HCT116 (cell line): ENCODE data around the gene TTC6. TPM values are rescaled to one million over a fixed set of nuclear protein-coding genes. Genes with fewer than 3 reads are reported as not detected.

ENCODE experiments used
- ATAC-seq: fragments of 200-7000 bp; cut with Tn5 transposase; 2 replicates; pipeline ENCODE4 v1.9.1; 2020; ENCODE audit warnings: mild to moderate bottlenecking, moderate library complexity
- BruUV-seq: library from RNA; stranded (reverse); fragments of 400-500 nt; replicated peaks from 2 replicates; lab custom pipeline; 2021; lab: Mats Ljungman, UMichigan
- CTCF ChIA-PET: fragments of 300-600 bp; sonication (Branson Sonifier 250); formaldehyde crosslinking; loops from one replicate; lab custom pipeline; 2021; ENCODE audit warnings: antibody characterized with exemption; lab: Charles Lee
- POLR2A ChIA-PET: fragments of 300-600, 350-600 bp; sonication (Branson Sonifier 250); formaldehyde crosslinking; loops from one replicate; lab custom pipeline; 2021; ENCODE audit warnings: antibody characterized with exemption; lab: Charles Lee
- RAD21 ChIA-PET, 2 experiments: fragments of 300-600 bp; sonication (Branson Sonifier 250); formaldehyde crosslinking; loops; one replicate each; lab custom pipeline; 2023; ENCODE audit warnings: low total read pairs in 2 of 2; ENCODE audit not compliant: uncharacterized antibody in 2 of 2, unreplicated experiment in 2 of 2, low non-redundant PET in 1 of 2; lab: Charles Lee
- DNase-seq: peaks from one replicate; pipeline ENCODE4 v3.0.0-alpha.2; 2010; ENCODE audit warnings: low read depth, low spot score
- H2AFZ ChIP-seq: fragments of 200-600 bp; shearing (Covaris generic), sonication (generic); 2 replicates; pipeline ENCODE4 v1.6.1; 2017; ENCODE audit warnings: low read depth, mixed run types, mixed read lengths, antibody characterized with exemption, low read length; ENCODE audit not compliant: poor library complexity, severe bottlenecking
- H3K27ac ChIP-seq: 2 replicates; pipeline ENCODE4 v1.5.1; 2012; ENCODE audit warnings: low read depth, low read length
- H3K27me3 ChIP-seq: fragments of 200-600 bp; sonication (generic); 2 replicates; pipeline ENCODE4 v1.6.1; 2016; ENCODE audit warnings: mixed run types, low read length, mixed read lengths; ENCODE audit not compliant: insufficient read depth
- H3K36me3 ChIP-seq, 2 experiments: fragments of 200-500 bp in 1 of 2; fragments of 200-600 bp in 1 of 2; sonication (Bioruptor generic) in 1 of 2; sonication (generic) in 1 of 2; 2 replicates each; pipeline versions ENCODE4 v1.5.1 to v1.6.1; 2014 to 2016; ENCODE audit warnings: low read length in 2 of 2, inconsistent platforms in 1 of 2, mixed read lengths in 1 of 2, mixed run types in 1 of 2; ENCODE audit not compliant: insufficient read depth in 2 of 2, control insufficient read depth in 1 of 2
- H3K4me1 ChIP-seq, 2 experiments: fragments of 200-600 bp in 1 of 2; sonication (generic) in 1 of 2; 2 replicates each; pipeline versions ENCODE4 v1.5.1 to v1.6.1; 2012 to 2017; ENCODE audit warnings: low read length in 2 of 2, inconsistent platforms in 1 of 2, mild to moderate bottlenecking in 1 of 2, mixed read lengths in 1 of 2, mixed run types in 1 of 2, moderate library complexity in 1 of 2; ENCODE audit not compliant: insufficient read depth in 2 of 2, control insufficient read depth in 1 of 2
- H3K4me2 ChIP-seq: fragments of 200-600 bp; sonication (generic); 2 replicates; pipeline ENCODE4 v1.6.1; 2017; ENCODE audit warnings: mixed run types, low read length, mixed read lengths
- H3K4me3 ChIP-seq, 2 experiments: fragments of 200-600 bp in 1 of 2; sonication (generic) in 1 of 2; replicated peaks in 1 of 2; 2 replicates each; pipeline ENCODE4 v1.5.1; 2011 to 2016; ENCODE audit warnings: low read length in 2 of 2, control low read depth in 1 of 2, low read depth in 1 of 2, mild to moderate bottlenecking in 1 of 2, mixed read lengths in 1 of 2, mixed run types in 1 of 2
- H3K79me2 ChIP-seq: fragments of 200-600 bp; sonication (generic); 2 replicates; pipeline ENCODE4 v1.6.1; 2017; ENCODE audit warnings: mild to moderate bottlenecking, mixed run types, low read length, moderate library complexity, mixed read lengths; ENCODE audit not compliant: insufficient read depth
- H3K9ac ChIP-seq: fragments of 200-600 bp; sonication (generic); 2 replicates; pipeline ENCODE4 v1.6.1; 2016; ENCODE audit warnings: low read length, mixed read lengths
- H3K9me2 ChIP-seq: fragments of 200-600 bp; sonication (generic), shearing (Covaris generic); 2 replicates; pipeline ENCODE4 v1.6.1; 2017; ENCODE audit warnings: mixed run types, mild to moderate bottlenecking, moderate library complexity; ENCODE audit not compliant: insufficient read depth
- H3K9me3 ChIP-seq, 2 experiments: fragments of 200-500 bp in 1 of 2; fragments of 200-600 bp in 1 of 2; sonication (Bioruptor generic) in 1 of 2; sonication (generic) in 1 of 2; 2 replicates each; pipeline ENCODE4 v1.6.1; 2014 to 2017; ENCODE audit warnings: low read length in 2 of 2, mixed read lengths in 2 of 2, inconsistent platforms in 1 of 2, low read depth in 1 of 2, mild to moderate bottlenecking in 1 of 2, mixed run types in 1 of 2, moderate library complexity in 1 of 2; ENCODE audit not compliant: control insufficient read depth in 1 of 2, insufficient read depth in 1 of 2
- H4K20me1 ChIP-seq: fragments of 200-600 bp; sonication (generic), shearing (Covaris generic); 2 replicates; pipeline ENCODE4 v1.6.1; 2017; ENCODE audit warnings: mixed run types, mild to moderate bottlenecking, moderate library complexity; ENCODE audit not compliant: insufficient read depth
- CBX3 ChIP-seq: IDR thresholded peaks from 2 replicates; pipeline ENCODE4 v1.6.1; 2012; ENCODE audit warnings: low read depth
- CEBPB ChIP-seq: IDR thresholded peaks from 2 replicates; pipeline ENCODE4 v1.6.1; 2012; ENCODE audit warnings: low read depth
- EGR1 ChIP-seq: IDR thresholded peaks from 2 replicates; pipeline ENCODE4 v1.6.1; 2012; ENCODE audit warnings: low read depth
- EZH2phosphoT487 ChIP-seq: fragments of 200-600 bp; IDR thresholded peaks from 2 replicates; pipeline ENCODE4 v1.6.1; 2018; ENCODE audit warnings: antibody characterized with exemption, borderline replicate concordance
- FOSL1 ChIP-seq: IDR thresholded peaks from 2 replicates; pipeline ENCODE4 v1.6.1; 2012; ENCODE audit warnings: low read depth
- JUND ChIP-seq: IDR thresholded peaks from 2 replicates; pipeline ENCODE4 v1.6.1; 2012
- MAX ChIP-seq: IDR thresholded peaks from 2 replicates; pipeline ENCODE4 v1.6.1; 2012
- POLR2A ChIP-seq: IDR thresholded peaks from 2 replicates; pipeline ENCODE4 v1.7.0; 2011; ENCODE audit warnings: borderline replicate concordance; ENCODE audit not compliant: insufficient read depth, insufficient read length; ENCODE audit errors: extremely low read depth
- POLR2AphosphoS5 ChIP-seq: IDR thresholded peaks from 2 replicates; pipeline ENCODE4 v1.6.1; 2011; ENCODE audit warnings: mild to moderate bottlenecking, low read depth, low read length, moderate library complexity
- SIN3A ChIP-seq: IDR thresholded peaks from 2 replicates; pipeline ENCODE4 v1.6.1; 2012; ENCODE audit warnings: low read depth
- SRF ChIP-seq: IDR thresholded peaks from 2 replicates; pipeline ENCODE4 v1.6.1; 2012; ENCODE audit warnings: low read depth
- YY1 ChIP-seq: IDR thresholded peaks from 2 replicates; pipeline ENCODE4 v1.6.1; 2011; ENCODE audit warnings: low read length, low read depth, moderate library complexity, mild to moderate bottlenecking; ENCODE audit not compliant: insufficient replicate concordance; ENCODE audit errors: extremely low read depth
- ZNF274 ChIP-seq: fragments of 200-500 bp; sonication (Bioruptor generic); IDR thresholded peaks from 2 replicates; pipeline ENCODE4 v1.6.1; 2014; ENCODE audit warnings: mild to moderate bottlenecking, low read depth, low read length, inconsistent platforms
- intact Hi-C: fragments of 100-400 bp; cut with micrococcal nuclease; formaldehyde crosslinking; loops from 2 replicates; pipeline ENCODE4 v1.10.0; 2022
- total RNA-seq: library from RNA; stranded (reverse); gene quantifications from one replicate; pipeline ENCODE4 v1.2.1, GENCODE V29; 2021; ENCODE audit not compliant: unreplicated experiment
- TF ChIP-seq, protein P1 (sequence below): IDR thresholded peaks from 2 replicates; pipeline ENCODE4 v1.6.1; 2012
- TF ChIP-seq, protein P2 (sequence below), 3 experiments: fragments of 200-600 bp in 1 of 3; sonication (generic) in 1 of 3; IDR thresholded peaks in 2 of 3; conservative IDR thresholded peaks in 1 of 3; 2 replicates each; pipeline ENCODE4 v1.5.1; 2012 to 2017; ENCODE audit warnings: low read depth in 2 of 3, low read length in 2 of 3, antibody characterized with exemption in 1 of 3, borderline replicate concordance in 1 of 3, control low read depth in 1 of 3, mild to moderate bottlenecking in 1 of 3, mixed read lengths in 1 of 3, mixed run types in 1 of 3, moderate library complexity in 1 of 3; ENCODE audit not compliant: insufficient read depth in 1 of 3
- TF ChIP-seq, protein P3 (sequence below): IDR thresholded peaks from 2 replicates; pipeline ENCODE4 v1.6.1; 2011; ENCODE audit warnings: mild to moderate bottlenecking, low read length, moderate library complexity; ENCODE audit not compliant: insufficient replicate concordance; ENCODE audit errors: extremely low read depth

Gene TTC6
- total RNA-seq, 1 experiment from 2014 or later, result 0.10 TPM

- H3K4me1 ChIP-seq, result no peaks in the 10 kb centered on the region
- H3K9me2 ChIP-seq, result no peaks in the 10 kb centered on the region
- ChIA-PET CTCF (no interaction called here), RAD21 (interaction anchor here in 1 of 2 experiments (0.6 kb wide), 1 partner anchor 103 kb away, joined by 5 read pairs; no protein-coding TSS in a partner anchor), POLR2A (no interaction called here)
- H4K20me1 ChIP-seq, result no peaks in the 10 kb centered on the region
- no peak overlapping the region for H3K27ac ChIP-seq
- TF ChIP-seq SIN3A, result no peak
- no peak for TF ChIP-seq FOSL1
- no peak for TF ChIP-seq EGR1
- no peak for TF ChIP-seq CEBPB
- TF ChIP-seq, protein P1, sequence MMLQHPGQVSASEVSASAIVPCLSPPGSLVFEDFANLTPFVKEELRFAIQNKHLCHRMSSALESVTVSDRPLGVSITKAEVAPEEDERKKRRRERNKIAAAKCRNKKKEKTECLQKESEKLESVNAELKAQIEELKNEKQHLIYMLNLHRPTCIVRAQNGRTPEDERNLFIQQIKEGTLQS, result no peak
- TF ChIP-seq MAX, result no peak
- TF ChIP-seq EZH2phosphoT487, result no peak
- no peak for TF ChIP-seq YY1
- TF ChIP-seq JUND, result no peak
- no peak for TF ChIP-seq SRF
- TF ChIP-seq ZNF274, result no peak
- no peak for TF ChIP-seq POLR2A
- TF ChIP-seq, protein P2, sequence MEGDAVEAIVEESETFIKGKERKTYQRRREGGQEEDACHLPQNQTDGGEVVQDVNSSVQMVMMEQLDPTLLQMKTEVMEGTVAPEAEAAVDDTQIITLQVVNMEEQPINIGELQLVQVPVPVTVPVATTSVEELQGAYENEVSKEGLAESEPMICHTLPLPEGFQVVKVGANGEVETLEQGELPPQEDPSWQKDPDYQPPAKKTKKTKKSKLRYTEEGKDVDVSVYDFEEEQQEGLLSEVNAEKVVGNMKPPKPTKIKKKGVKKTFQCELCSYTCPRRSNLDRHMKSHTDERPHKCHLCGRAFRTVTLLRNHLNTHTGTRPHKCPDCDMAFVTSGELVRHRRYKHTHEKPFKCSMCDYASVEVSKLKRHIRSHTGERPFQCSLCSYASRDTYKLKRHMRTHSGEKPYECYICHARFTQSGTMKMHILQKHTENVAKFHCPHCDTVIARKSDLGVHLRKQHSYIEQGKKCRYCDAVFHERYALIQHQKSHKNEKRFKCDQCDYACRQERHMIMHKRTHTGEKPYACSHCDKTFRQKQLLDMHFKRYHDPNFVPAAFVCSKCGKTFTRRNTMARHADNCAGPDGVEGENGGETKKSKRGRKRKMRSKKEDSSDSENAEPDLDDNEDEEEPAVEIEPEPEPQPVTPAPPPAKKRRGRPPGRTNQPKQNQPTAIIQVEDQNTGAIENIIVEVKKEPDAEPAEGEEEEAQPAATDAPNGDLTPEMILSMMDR (IDR thresholded peaks at IDR 0.05 in 2 of 3, conservative IDR thresholded peaks at IDR 0.05 in 1 of 3; ENCODE audit: borderline replicate concordance in 1 of 3, insufficient read depth in 1 of 3, low read depth in 2 of 3, low read length in 2 of 3), result no peak
- no peak for TF ChIP-seq CBX3
- TF ChIP-seq, protein P3, sequence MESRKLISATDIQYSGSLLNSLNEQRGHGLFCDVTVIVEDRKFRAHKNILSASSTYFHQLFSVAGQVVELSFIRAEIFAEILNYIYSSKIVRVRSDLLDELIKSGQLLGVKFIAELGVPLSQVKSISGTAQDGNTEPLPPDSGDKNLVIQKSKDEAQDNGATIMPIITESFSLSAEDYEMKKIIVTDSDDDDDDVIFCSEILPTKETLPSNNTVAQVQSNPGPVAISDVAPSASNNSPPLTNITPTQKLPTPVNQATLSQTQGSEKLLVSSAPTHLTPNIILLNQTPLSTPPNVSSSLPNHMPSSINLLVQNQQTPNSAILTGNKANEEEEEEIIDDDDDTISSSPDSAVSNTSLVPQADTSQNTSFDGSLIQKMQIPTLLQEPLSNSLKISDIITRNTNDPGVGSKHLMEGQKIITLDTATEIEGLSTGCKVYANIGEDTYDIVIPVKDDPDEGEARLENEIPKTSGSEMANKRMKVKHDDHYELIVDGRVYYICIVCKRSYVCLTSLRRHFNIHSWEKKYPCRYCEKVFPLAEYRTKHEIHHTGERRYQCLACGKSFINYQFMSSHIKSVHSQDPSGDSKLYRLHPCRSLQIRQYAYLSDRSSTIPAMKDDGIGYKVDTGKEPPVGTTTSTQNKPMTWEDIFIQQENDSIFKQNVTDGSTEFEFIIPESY, result no peak
- no peak for TF ChIP-seq POLR2AphosphoS5
- no peaks in the 10 kb centered on the region for H3K79me2 ChIP-seq
- DNase-seq (no peak), ATAC-seq (no peak)
- no peak overlapping the region for H3K9ac ChIP-seq
- intact Hi-C loops, result no loop called here
- H3K4me3 ChIP-seq, result no peak overlapping the region
- no peaks in the 10 kb centered on the region for H3K36me3 ChIP-seq
- no peak overlapping the region for H3K4me2 ChIP-seq
- no peak overlapping the region for H2AFZ ChIP-seq
- no TSS peak for BruUV-seq
- peaks cover 21% of the 10 kb centered on the region; the same call in 1 of the 2 replicates for H3K27me3 ChIP-seq
- H3K9me3 ChIP-seq, result no peaks in the 10 kb centered on the region
Observed at GRCh38 chr14:37606678-37607077, 11.2 kb downstream of the TTC6 start.
